Right atrium auricular region (tissue), 2 donors: ENCODE measurements around the gene BRICD5. TPM values are rescaled to one million over a fixed set of nuclear protein-coding genes. Genes with fewer than 3 reads are reported as not detected.
"Not testable (repeated sequence)": the region's sequence is repeated elsewhere in the genome, so short reads cannot be mapped to it uniquely, and the experiment has no call there.

ENCODE experiments used
- DNase-seq: peaks from one replicate; pipeline ENCODE4 v3.0.0-alpha.2; 2019; ENCODE audit warnings: low spot score
- H3K27ac ChIP-seq, 2 donors: fragments of 200-600 bp; sonication (generic); 1 replicate in 1 of 2; 2 replicates in 1 of 2; pipeline ENCODE4 v1.5.1; 2016 to 2019
- H3K27me3 ChIP-seq, 2 donors: fragments of 200-600 bp; sonication (generic); one replicate each; pipeline versions ENCODE4 v1.5.1 to v1.6.0; 2017 to 2019
- H3K36me3 ChIP-seq: fragments of 200-600 bp; sonication (generic); one replicate; pipeline ENCODE4 v1.5.1; 2016
- H3K4me1 ChIP-seq, 2 donors: fragments of 200-600 bp; sonication (generic); one replicate each; pipeline versions ENCODE4 v1.5.1 to v1.6.0; 2017 to 2019
- H3K4me3 ChIP-seq, 2 donors: fragments of 200-600 bp; sonication (generic); 1 replicate in 1 of 2; 2 replicates in 1 of 2; pipeline ENCODE4 v1.5.1; 2017 to 2019; ENCODE audit warnings: mild to moderate bottlenecking in 1 of 2, moderate library complexity in 1 of 2
- H3K9me3 ChIP-seq, 2 donors: fragments of 200-600 bp; sonication (generic); one replicate each; pipeline ENCODE4 v1.5.1; 2019
- CTCF ChIP-seq, 2 donors: fragments of 200-600 bp; sonication (generic); IDR thresholded peaks; one replicate each; pipeline ENCODE4 v1.5.1; 2019; ENCODE audit warnings: antibody characterized with exemption in 2 of 2
- total RNA-seq, 2 donors: library from RNA; depleted of rRNA; stranded (reverse); fragments of >200 nt; gene quantifications; one replicate each; pipeline ENCODE4 v1.1.0, GENCODE V29; 2016

Gene BRICD5
- total RNA-seq = 1 to 10 TPM; 1.2 to 1.6 TPM

GRCh38 chr16:2210386-2211365 is at the start of gene BRICD5:
TSS of gene BRICD5 (minus strand) at chr16:2210863. CDS start at chr16:2210833, 30 bp downstream.
- H3K27ac ChIP-seq = peak within 1 kb of the TSS; percentile 85
- H3K4me1 ChIP-seq = peaks cover 0 to 40% of the 10 kb centered on the region in 2 donors
- H3K4me3 ChIP-seq = no peak within 1 kb of the TSS
- no peaks in the 10 kb centered on the region for H3K9me3 ChIP-seq
- H3K27me3 ChIP-seq = no peaks in the 10 kb centered on the region
- DNase-seq = no peak
- H3K36me3 ChIP-seq = peaks cover 30% of the 10 kb centered on the region
- no peak for TF ChIP-seq CTCF (IDR thresholded peaks at IDR 0.05)

- no peak for TF ChIP-seq CTCF (IDR thresholded peaks at IDR 0.05)
- Histone ChIP-seq H3K4me1 (peaks cover 0 to 3% of the 10 kb centered on the region in 2 donors), H3K27ac (no peak overlapping the region), H3K27me3 (no peaks in the 10 kb centered on the region), H3K36me3 (peaks cover 86% of the 10 kb centered on the region), H3K9me3 (no peaks in the 10 kb centered on the region), H3K4me3 (no peak overlapping the region)
- no peak for DNase-seq
These were observed 49.6 kb upstream of the BRICD5 start for GRCh38 chr16:2260250-2260649.

GRCh38 chr16:2258530-2258929 is 47.9 kb upstream of the BRICD5 start:
- not testable (repeated sequence) for DNase-seq, H3K27ac ChIP-seq, H3K27me3 ChIP-seq, H3K4me3 ChIP-seq, H3K9me3 ChIP-seq, H3K4me1 ChIP-seq
- H3K36me3 ChIP-seq = peaks cover 95% of the 10 kb centered on the region

GRCh38 chr16:2257726-2258125 is 47.1 kb upstream of the BRICD5 start:
- Histone ChIP-seq H3K36me3 (peaks cover 95% of the 10 kb centered on the region), H3K27me3 (no peaks in the 10 kb centered on the region), H3K27ac (no peak overlapping the region), H3K9me3 (no peaks in the 10 kb centered on the region), H3K4me3 (no peak overlapping the region), H3K4me1 (no peaks in the 10 kb centered on the region)
- DNase-seq = no peak
- TF ChIP-seq CTCF (IDR thresholded peaks at IDR 0.05) = no peak

- Histone ChIP-seq H3K4me3 (no peak overlapping the region), H3K4me1 (peaks cover 0 to 7% of the 10 kb centered on the region in 2 donors), H3K9me3 (no peaks in the 10 kb centered on the region), H3K36me3 (peaks cover 84% of the 10 kb centered on the region), H3K27me3 (no peaks in the 10 kb centered on the region), H3K27ac (no peak overlapping the region)
- TF ChIP-seq CTCF (IDR thresholded peaks at IDR 0.05) = no peak
- DNase-seq = no peak
These were observed 46.0 kb upstream of the BRICD5 start for GRCh38 chr16:2256531-2257140.

GRCh38 chr16:2253293-2253692 is 42.6 kb upstream of the BRICD5 start:
- no peak overlapping the region for H3K27ac ChIP-seq
- peaks cover 55% of the 10 kb centered on the region for H3K36me3 ChIP-seq
- H3K9me3 ChIP-seq = no peaks in the 10 kb centered on the region
- H3K4me3 ChIP-seq = no peak overlapping the region
- TF ChIP-seq CTCF (IDR thresholded peaks at IDR 0.05) = no peak
- H3K27me3 ChIP-seq = no peaks in the 10 kb centered on the region
- peaks cover 0 to 18% of the 10 kb centered on the region in 2 donors for H3K4me1 ChIP-seq
- no peak for DNase-seq
